Activated naive CD4-positive, alpha-beta T cell treated with anti-CD3 and anti-CD28 coated beads, Interleukin-2, amount 50 U/mL, for 24 hours (primary cell): ENCODE results near the gene CDH16.
"Not testable (repeated sequence)": the region's sequence is repeated elsewhere in the genome, so short reads cannot be mapped to it uniquely, and the experiment has no call there.

Experiments used
- H3K27ac Mint-ChIP-seq: one replicate; pipeline ENCODE4 v1.8.0; 2021; ENCODE audit warnings: mild to moderate bottlenecking, mixed read lengths
- H3K27me3 Mint-ChIP-seq: one replicate; pipeline ENCODE4 v1.8.0; 2021; ENCODE audit warnings: mixed read lengths
- H3K36me3 Mint-ChIP-seq: one replicate; pipeline ENCODE4 v1.8.0; 2021; ENCODE audit warnings: mixed read lengths
- H3K4me1 Mint-ChIP-seq: one replicate; pipeline ENCODE4 v1.8.0; 2021; ENCODE audit warnings: mixed read lengths
- H3K4me3 Mint-ChIP-seq: one replicate; pipeline ENCODE4 v1.8.0; 2021; ENCODE audit warnings: mild to moderate bottlenecking, mixed read lengths
- H3K9me3 Mint-ChIP-seq: one replicate; pipeline ENCODE4 v1.8.0; 2021; ENCODE audit warnings: mixed read lengths

CDH16 gene

DNA sequence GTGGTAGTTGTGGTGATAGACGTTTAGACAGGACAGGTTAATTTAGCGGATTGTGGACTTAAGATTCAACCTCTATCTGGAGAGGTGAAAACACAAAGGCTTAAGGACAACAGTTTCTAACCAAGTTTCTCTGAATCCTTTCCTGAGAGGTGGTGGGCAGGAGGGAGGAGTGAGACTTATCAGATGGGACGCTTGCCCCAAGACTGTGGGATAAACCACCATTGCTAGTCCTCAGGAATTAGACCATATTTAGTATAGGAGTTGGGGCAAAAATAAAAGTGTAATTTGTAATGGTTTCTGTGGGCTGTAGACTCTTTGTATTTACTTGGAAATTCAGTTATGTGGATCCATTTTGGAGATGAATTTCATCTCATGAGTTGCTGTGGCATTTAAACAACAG is 31.8 kb downstream of the CDH16 start:
- no peak overlapping the region for H3K27ac Mint-ChIP-seq

DNA sequence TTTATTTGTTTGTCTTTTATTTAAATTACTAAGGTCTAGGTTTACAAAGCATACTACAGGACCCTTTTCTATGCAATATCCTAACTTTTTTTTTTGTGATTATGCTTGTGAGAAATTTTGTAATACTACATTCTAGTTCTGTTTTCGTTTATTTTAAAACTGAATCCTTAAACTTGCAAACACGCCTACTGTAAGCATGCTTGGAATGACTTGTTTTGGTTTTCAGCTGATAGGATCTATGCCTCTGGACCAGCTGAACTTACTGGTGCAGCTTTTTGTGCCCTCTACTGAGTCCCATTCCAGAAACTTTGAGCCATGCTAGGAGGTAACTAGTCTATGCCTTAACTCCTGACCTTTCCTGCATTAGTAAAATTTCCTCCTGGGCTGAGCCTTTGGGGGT is 32.4 kb downstream of the CDH16 start:
- peaks cover 43% of the 10 kb centered on the region for H3K4me1 Mint-ChIP-seq
- H3K36me3 Mint-ChIP-seq: peaks cover 3% of the 10 kb centered on the region
- H3K27ac Mint-ChIP-seq: no peak overlapping the region
- H3K4me3 Mint-ChIP-seq: no peak overlapping the region
- H3K27me3 Mint-ChIP-seq: no peaks in the 10 kb centered on the region
- no peaks in the 10 kb centered on the region for H3K9me3 Mint-ChIP-seq

More for the DNA sequence above, 31.8 kb downstream of the CDH16 start:
- no peaks in the 10 kb centered on the region for H3K27me3 Mint-ChIP-seq
- peaks cover 3% of the 10 kb centered on the region for H3K36me3 Mint-ChIP-seq
- peaks cover 39% of the 10 kb centered on the region for H3K4me1 Mint-ChIP-seq
- no peak overlapping the region for H3K4me3 Mint-ChIP-seq
- H3K9me3 Mint-ChIP-seq: no peaks in the 10 kb centered on the region

DNA sequence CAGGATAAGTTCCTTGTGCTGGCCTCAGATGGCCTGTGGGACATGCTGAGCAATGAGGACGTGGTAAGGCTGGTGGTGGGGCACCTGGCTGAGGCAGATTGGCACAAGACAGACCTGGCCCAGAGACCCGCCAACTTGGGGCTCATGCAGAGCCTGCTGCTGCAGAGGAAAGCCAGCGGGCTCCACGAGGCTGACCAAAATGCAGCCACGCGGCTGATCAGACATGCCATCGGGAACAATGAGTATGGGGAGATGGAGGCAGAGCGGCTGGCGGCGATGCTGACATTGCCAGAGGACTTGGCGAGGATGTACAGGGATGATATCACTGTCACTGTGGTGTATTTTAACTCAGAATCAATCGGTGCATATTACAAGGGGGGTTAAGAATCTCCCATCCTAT is 33.2 kb downstream of the CDH16 start:
- H3K4me3 Mint-ChIP-seq: no peak overlapping the region
- H3K36me3 Mint-ChIP-seq: peaks cover 3% of the 10 kb centered on the region
- no peaks in the 10 kb centered on the region for H3K9me3 Mint-ChIP-seq
- no peak overlapping the region for H3K27ac Mint-ChIP-seq
- H3K27me3 Mint-ChIP-seq: no peaks in the 10 kb centered on the region
- peaks cover 43% of the 10 kb centered on the region for H3K4me1 Mint-ChIP-seq

DNA sequence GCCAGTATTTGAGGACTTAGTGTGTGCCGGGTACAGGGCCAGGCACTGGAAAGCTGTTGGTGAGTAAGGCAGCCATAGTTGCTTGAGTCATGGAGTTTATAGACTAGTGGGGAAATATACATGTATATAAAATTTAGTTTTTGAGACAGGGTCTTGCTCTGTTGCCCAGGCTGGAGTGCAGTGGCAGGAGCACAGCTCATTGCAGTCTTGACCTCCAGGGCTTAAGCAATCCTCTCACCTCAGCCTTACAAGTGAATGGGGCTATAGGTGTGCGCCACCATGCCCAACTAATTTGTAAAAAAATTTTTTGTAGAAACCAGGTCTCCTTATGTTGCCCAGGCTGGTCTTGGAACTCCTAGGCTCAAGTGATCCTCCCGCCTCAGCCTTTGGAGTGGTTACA is 36.0 kb downstream of the CDH16 start:
- H3K27ac Mint-ChIP-seq: no peak overlapping the region
- H3K4me1 Mint-ChIP-seq: peaks cover 57% of the 10 kb centered on the region
- peak overlapping the region; percentile 81 for H3K4me3 Mint-ChIP-seq

DNA sequence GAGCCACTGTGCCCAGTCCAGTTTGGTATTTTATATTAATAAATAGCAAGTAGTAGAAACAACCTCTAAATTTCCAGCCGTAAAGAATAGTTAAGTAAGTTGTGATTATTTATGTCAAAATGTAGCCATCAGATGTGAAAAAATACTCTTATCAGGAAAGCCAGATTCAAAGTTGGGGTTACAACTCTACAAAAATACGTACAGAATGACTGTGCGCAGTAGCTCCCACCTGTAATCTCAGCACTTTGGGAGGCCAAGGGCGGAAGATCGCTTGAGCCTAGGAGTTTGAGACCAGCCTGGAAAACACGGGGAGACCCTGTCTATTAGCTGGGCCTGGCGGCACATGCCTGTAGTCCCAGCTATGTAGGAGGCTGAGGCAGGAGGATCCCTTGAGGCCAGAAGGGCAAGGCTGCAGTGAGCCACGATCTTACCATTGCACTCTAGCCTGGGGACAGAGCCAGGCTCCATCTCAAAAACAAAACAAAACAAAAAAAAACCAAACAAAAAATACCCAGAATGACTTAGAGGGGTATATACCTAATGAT is 36.6 kb downstream of the CDH16 start:
- H3K4me3 Mint-ChIP-seq: peak overlapping the region; percentile 81
- peaks cover 58% of the 10 kb centered on the region for H3K4me1 Mint-ChIP-seq
- no peak overlapping the region for H3K27ac Mint-ChIP-seq
- no peaks in the 10 kb centered on the region for H3K27me3 Mint-ChIP-seq
- H3K36me3 Mint-ChIP-seq: peaks cover 5% of the 10 kb centered on the region
- no peaks in the 10 kb centered on the region for H3K9me3 Mint-ChIP-seq

More for the DNA sequence above, 36.0 kb downstream of the CDH16 start:
- H3K36me3 Mint-ChIP-seq: peaks cover 5% of the 10 kb centered on the region
- H3K27me3 Mint-ChIP-seq: no peaks in the 10 kb centered on the region
- H3K9me3 Mint-ChIP-seq: no peaks in the 10 kb centered on the region

DNA sequence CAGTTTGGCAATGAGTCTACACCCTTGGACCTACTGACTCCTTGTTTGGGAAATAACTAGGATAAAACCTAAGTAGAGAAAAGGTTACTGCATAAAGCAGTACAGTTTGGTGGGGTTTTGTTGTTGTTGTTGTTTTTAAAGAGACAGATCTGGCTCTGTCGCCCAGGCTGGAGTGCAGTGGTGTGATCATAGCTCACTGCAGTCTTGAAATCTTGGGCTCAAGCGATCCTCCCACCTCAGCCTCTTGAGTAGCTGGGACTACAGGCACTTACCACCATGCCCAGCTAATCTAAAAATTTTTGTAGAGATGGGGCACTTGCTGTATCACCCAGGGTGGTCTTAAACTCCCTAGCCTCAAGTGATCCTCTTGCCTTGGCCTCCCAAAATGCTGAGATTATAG is 37.1 kb downstream of the CDH16 start:
- Mint-ChIP-seq H3K4me1 (peaks cover 57% of the 10 kb centered on the region), H3K27ac (no peak overlapping the region)

DNA sequence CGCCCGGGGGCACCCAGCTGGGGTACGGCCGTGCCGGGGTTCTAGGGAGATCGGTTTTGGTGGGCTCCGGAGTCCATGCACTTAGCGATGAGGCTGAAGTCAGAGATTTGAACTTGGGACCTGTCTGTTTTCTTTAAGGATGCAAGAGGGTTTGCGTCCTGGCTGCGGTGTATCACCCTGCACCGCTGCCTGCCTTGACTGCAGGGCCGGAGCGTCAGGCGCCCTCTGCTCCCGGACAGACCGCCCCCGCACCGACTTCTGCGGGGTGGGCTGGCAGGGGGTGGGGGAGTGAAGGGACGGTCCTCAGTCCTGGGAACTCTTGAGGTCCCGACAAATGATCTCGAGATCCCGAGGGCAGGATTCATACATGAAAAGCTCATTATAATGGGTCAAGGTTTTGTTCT is 37.7 kb downstream of the CDH16 start:
- Mint-ChIP-seq H3K9me3 (no peaks in the 10 kb centered on the region), H3K4me3 (peak overlapping the region; percentile 81), H3K36me3 (peaks cover 5% of the 10 kb centered on the region), H3K27me3 (no peaks in the 10 kb centered on the region), H3K4me1 (peaks cover 57% of the 10 kb centered on the region), H3K27ac (no peak overlapping the region)

More for the DNA sequence above, 37.1 kb downstream of the CDH16 start:
- peak overlapping the region; percentile 81 for H3K4me3 Mint-ChIP-seq
- no peaks in the 10 kb centered on the region for H3K27me3 Mint-ChIP-seq
- H3K9me3 Mint-ChIP-seq: no peaks in the 10 kb centered on the region
- peaks cover 5% of the 10 kb centered on the region for H3K36me3 Mint-ChIP-seq

DNA sequence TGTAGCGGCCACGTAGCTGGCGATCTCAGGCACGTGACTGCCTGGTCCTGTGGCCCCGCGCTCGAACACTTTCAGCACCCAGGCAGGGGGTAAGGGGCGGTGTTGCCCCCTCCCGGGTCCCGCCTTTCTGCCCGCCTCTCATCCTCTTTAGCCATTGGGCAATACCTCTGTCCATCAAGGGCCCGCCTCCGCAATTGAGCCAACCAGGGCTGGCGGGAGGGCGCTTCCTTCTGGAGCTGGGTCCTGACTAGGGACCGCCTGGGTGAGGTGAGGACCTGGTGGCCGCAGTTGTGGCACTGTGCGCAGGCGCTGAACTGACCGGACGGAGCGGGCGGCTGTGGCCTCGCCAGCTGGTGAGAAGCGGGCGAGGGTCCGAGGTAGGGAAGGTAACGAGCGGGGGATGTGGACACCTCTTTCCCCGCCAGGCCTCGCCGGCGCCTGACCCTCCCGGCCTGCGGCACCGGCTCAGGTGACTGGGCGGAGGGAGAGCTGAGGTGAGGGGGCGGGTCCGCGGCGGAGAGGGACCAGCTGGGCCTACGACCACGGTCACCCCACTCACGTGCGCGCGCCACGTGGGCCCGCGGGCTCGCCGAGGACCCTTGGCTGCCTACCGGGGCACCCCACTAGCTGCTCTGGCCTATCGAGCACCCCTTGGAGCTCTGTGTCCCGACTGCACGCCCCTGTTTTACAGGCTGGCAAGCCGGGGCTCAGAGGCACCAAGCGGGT is 38.2 kb downstream of the CDH16 start, which contains the start of gene PDP2:
Gene PDP2 (plus strand): TSS at position 228 of the 726 bp plus-strand sequence. CDS start 3,770 bp downstream, outside the sequence.
- Mint-ChIP-seq H3K4me3 (peak within 1 kb of the TSS; percentile 100), H3K36me3 (peaks cover 4% of the 10 kb centered on the region), H3K9me3 (no peaks in the 10 kb centered on the region), H3K4me1 (peaks cover 54% of the 10 kb centered on the region), H3K27ac (peak within 1 kb of the TSS; percentile 99), H3K27me3 (no peaks in the 10 kb centered on the region)

DNA sequence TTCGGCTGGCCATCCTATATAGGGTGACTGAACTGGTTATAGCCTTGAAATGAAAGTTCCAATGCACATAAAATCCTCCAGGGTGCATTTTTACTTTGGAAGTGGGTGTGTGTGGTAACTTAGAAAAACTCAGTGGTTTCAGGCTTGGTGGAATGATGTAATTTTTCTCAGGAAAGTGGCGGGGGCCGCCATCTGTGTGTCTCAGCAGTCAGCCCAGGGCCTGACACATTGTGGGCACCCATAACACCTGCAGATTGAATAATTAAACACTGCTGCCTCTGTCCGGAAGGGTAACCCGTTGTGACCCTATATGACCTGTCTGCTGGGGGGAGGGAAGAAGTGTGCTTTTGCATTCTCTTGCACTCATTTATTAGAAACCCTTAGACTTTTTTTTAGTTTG is 40.6 kb downstream of the CDH16 start:
- Mint-ChIP-seq H3K4me1 (peaks cover 53% of the 10 kb centered on the region), H3K27ac (peak overlapping the region; percentile 81), H3K36me3 (peaks cover 2% of the 10 kb centered on the region), H3K9me3 (no peaks in the 10 kb centered on the region), H3K4me3 (peak overlapping the region; percentile 65), H3K27me3 (no peaks in the 10 kb centered on the region)

DNA sequence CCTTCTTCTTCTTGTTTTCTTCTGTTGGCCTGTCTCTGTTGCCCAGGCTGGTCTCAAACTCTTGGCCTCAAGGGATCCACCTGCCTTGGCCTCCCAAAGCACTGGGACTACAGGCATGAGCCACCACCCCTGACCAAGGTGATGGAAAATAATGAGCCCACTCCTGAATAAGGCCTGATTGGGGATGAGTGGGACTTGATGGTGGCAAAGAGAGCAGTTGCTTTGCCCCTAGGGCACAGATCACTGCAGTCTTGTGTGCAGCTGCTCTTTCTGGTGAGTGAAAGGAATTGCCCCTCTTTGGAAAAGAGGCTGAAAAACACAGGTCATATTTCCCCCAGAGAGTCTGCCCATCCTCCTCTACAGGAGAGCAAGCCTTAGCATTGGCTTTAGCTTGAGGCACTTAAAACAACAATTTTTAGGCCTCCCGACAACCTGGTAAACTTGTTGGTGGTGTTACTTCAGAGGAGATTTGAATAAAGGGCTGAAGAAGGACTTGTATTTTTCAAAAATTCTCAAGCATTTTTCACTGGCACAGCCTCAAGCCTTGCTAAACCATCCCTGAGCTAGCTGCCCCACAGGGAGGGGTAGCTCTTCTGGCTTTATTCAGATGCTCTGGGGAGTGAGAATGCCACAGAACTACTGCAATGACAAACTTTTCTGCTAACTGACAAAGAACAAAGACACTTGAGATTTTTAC is 44.5 kb downstream of the CDH16 start:
- peak overlapping the region; percentile 47 for H3K27ac Mint-ChIP-seq
- H3K27me3 Mint-ChIP-seq: no peaks in the 10 kb centered on the region
- H3K9me3 Mint-ChIP-seq: no peaks in the 10 kb centered on the region
- peaks cover 40% of the 10 kb centered on the region for H3K4me1 Mint-ChIP-seq
- peak overlapping the region; percentile 57 for H3K4me3 Mint-ChIP-seq
- H3K36me3 Mint-ChIP-seq: no peaks in the 10 kb centered on the region

DNA sequence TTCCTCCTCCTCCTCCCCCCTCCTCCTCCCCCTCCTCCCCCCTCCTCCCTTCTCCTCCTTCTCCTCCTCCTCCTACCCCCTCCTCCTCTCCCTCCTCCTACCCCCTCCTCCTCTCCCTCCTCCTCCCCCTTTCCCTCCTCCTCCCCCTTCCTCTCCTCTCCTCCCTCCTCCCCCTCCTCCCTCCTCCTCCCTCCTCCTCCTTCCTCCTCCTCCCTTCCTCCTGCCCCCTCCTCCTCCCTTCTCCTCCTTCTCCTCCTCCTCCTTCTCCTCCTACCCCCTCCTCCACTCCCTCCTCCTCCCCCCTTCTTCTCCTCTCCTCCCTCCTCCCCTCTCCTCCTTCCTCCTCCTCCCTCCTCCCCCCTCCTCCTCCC is 45.0 kb downstream of the CDH16 start:
- H3K4me1 Mint-ChIP-seq: peaks cover 39% of the 10 kb centered on the region
- no peak overlapping the region for H3K27ac Mint-ChIP-seq
- peak overlapping the region; percentile 57 for H3K4me3 Mint-ChIP-seq

DNA sequence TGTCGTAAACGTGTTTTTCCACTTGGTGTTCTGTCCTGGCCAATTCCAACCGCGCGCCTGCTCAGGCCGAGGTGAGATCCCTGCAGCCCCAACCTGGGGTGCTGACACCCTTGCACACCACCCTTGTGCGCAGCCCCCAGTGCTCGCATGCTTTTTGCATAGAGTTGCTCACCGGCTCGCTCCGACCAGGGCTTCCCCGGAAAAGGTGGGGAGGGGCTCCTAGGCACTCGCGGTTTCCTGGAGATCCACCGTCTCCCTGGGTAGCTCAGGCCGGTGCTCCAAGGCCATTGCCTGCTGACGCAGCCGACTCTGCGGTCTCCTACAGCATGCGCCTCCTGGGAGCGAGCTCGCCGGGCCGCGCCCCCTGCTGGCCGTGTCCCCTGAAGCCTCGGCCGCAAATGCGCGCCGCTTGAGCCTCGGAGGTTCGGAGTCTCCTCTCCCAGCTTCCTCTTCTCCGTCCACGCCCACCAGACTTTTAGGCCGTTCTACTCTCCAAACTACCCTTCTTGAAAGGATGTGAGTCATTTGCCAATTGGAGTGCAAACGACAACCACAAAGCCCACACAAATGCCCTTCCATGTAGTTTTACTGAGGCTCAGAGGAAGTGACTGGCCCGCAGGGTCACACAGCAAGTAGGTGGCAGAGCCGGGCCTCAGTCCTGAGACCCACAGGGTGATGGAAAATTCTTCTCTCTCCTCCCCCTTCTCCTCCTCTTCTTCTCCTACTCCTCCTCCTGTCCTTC is 45.6 kb downstream of the CDH16 start:
- Mint-ChIP-seq H3K27ac (peak overlapping the region; percentile 69), H3K4me1 (peaks cover 34% of the 10 kb centered on the region), H3K9me3 (no peaks in the 10 kb centered on the region), H3K36me3 (no peaks in the 10 kb centered on the region), H3K4me3 (peak overlapping the region; percentile 51), H3K27me3 (no peaks in the 10 kb centered on the region)

More for the DNA sequence above, 45.0 kb downstream of the CDH16 start:
- Mint-ChIP-seq H3K9me3 (no peaks in the 10 kb centered on the region), H3K27me3 (no peaks in the 10 kb centered on the region), H3K36me3 (no peaks in the 10 kb centered on the region)

DNA sequence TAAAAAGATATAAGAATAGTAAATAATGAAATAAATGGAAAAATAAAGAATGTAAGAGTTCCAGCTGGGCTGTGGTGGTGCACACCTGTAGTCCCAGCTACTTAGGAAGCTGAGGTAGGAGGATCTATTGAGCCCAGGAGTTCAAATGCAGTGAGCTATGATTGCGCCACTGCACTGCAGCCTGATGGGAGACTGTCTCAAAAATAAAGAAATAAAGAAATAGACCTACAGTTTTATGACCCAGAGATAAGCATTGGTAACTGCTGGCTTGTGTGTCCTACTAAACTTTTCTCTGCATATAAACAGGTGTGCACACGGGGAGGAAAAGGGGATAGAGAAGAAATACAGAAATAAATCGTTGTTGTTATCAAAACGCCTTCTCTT is 46.1 kb downstream of the CDH16 start:
- H3K27ac Mint-ChIP-seq: no peak overlapping the region
- peaks cover 33% of the 10 kb centered on the region for H3K4me1 Mint-ChIP-seq
- H3K4me3 Mint-ChIP-seq: peak overlapping the region; percentile 51
- no peaks in the 10 kb centered on the region for H3K36me3 Mint-ChIP-seq
- no peaks in the 10 kb centered on the region for H3K27me3 Mint-ChIP-seq
- H3K9me3 Mint-ChIP-seq: no peaks in the 10 kb centered on the region

DNA sequence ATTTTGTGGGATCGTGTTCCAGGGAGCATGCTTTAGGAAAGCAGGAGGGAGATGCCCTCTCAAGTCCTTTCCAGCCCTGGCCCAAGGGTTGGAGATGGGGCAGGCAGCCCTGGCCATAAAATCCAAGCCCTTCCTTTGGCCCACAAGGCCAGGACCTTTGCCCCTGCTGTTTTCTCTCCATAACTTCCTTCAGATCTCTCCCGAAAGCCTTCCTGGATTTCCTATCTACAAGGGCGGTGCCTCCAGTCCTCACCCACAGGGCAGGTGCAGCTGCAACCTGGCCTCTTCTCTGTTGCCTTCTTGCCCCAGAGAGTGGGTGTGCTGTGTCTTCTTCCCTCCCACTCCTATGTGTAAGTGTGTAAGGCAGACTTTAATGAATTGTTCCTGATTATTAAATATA is 46.8 kb downstream of the CDH16 start:
- H3K36me3 Mint-ChIP-seq: no peaks in the 10 kb centered on the region
- H3K4me1 Mint-ChIP-seq: peaks cover 33% of the 10 kb centered on the region
- H3K27me3 Mint-ChIP-seq: no peaks in the 10 kb centered on the region
- H3K27ac Mint-ChIP-seq: no peak overlapping the region
- no peak overlapping the region for H3K4me3 Mint-ChIP-seq
- no peaks in the 10 kb centered on the region for H3K9me3 Mint-ChIP-seq

DNA sequence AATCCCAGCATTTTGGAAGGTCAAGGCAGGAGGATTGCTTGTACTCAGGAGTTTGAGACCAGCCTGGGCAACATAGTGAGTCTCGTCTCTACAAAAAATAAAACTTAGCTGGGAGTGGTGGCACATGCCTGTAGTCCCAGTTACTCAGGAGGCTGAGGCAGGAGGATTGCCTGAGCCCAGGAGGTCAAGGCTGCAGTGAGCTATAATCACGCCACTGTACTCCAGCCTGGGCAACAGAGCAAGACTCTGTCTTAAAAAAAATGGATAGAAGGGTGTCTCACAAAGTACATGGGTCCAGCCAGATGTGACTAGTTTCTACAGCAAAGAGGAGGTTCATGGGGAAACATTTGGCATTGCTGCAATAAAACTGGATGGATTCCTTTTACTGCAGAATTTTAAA is 47.3 kb downstream of the CDH16 start:
- not testable (repeated sequence) for H3K4me3 Mint-ChIP-seq, H3K36me3 Mint-ChIP-seq, H3K9me3 Mint-ChIP-seq, H3K27ac Mint-ChIP-seq, H3K27me3 Mint-ChIP-seq
- peaks cover 33% of the 10 kb centered on the region for H3K4me1 Mint-ChIP-seq
